Mucosa of gallbladder (tissue), 1 donor: Measurements from ENCODE around the gene NR2F2. TPM values are rescaled to one million over a fixed set of nuclear protein-coding genes. Genes with fewer than 3 reads are reported as not detected.

ENCODE experiments used
- DNase-seq: peaks from one replicate; pipeline ENCODE4 v3.0.0-alpha.2; 2020; ENCODE audit warnings: low spot score
- total RNA-seq: library from RNA; stranded (reverse); gene quantifications from one replicate; pipeline ENCODE4 v1.2.1, GENCODE V29; 2021
- donor health status: DM: no; HTN: no; CAD: no.

Gene NR2F2
- total RNA-seq, 1 donor from 2014 or later: 288 TPM

GRCh38 chr15:96331945-96332636 lies 1.6 kb downstream of the NR2F2 start:
- DNase-seq: no peak

- no peak for DNase-seq
Measured at GRCh38 chr15:96332637-96333121, 2.2 kb downstream of the NR2F2 start.

DNA sequence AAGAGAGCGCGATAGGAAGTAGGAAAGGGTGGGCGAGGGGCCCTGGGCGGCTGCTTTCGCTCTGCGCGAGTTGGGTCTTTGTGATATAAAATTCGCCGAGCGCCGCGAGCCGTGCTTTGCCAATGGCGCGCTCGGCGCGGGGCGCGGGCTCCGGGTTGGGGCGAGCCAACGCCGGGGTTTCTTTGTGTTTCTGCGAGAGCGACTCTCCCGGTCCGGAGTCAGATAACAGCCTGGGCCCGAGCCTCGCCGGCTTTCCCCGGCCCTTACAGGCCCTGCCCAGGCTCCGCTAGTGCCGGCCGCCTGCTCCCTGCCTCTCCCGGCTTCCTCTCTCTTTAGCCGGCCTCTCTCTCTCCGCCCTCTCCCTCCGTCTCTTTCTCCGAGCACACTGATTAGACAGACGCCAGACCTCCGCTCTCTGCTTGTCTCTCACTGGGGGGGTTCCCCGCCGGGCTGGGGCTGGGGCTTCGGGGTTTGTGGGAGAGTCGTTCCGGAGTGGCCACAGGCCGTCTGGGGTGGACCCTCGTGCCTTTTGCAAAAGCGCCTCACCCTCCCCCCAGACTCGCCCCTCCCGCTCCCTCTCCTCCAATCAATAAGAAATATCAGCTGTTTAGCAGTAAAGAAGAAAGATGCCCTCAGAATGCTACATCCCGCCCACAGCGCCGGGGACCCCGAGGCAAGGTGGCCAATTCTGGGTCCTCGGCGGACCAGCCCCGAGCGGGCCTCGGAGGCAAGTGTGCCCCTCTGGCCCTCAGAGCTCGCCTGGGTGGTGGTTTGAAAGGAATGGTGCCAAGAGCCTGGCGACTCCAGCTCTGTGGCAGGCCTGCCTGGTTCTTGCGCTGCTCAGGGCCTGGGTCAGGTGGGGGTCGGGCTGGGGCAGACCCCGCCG lies 2.9 kb downstream of the NR2F2 start:
- peak; percentile 29 for DNase-seq

DNA sequence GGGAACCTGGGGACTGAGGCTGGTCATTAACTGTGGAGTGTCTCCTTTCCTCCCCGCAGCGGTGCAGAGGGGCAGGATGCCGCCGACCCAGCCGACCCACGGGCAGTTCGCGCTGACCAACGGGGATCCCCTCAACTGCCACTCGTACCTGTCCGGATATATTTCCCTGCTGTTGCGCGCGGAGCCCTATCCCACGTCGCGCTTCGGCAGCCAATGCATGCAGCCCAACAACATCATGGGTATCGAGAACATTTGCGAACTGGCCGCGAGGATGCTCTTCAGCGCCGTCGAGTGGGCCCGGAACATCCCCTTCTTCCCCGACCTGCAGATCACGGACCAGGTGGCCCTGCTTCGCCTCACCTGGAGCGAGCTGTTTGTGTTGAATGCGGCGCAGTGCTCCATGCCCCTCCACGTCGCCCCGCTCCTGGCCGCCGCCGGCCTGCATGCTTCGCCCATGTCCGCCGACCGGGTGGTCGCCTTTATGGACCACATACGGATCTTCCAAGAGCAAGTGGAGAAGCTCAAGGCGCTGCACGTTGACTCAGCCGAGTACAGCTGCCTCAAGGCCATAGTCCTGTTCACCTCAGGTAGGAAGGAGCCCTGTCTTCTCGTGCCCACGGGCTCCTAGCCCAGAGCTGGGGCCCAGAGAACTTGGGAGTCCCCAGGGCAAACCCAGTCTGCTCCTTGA lies 3.7 kb downstream of the NR2F2 start:
- peak; percentile 10 for DNase-seq

- DNase-seq: no peak
Measured at GRCh38 chr15:96334705-96335410, 4.4 kb downstream of the NR2F2 start.

DNA sequence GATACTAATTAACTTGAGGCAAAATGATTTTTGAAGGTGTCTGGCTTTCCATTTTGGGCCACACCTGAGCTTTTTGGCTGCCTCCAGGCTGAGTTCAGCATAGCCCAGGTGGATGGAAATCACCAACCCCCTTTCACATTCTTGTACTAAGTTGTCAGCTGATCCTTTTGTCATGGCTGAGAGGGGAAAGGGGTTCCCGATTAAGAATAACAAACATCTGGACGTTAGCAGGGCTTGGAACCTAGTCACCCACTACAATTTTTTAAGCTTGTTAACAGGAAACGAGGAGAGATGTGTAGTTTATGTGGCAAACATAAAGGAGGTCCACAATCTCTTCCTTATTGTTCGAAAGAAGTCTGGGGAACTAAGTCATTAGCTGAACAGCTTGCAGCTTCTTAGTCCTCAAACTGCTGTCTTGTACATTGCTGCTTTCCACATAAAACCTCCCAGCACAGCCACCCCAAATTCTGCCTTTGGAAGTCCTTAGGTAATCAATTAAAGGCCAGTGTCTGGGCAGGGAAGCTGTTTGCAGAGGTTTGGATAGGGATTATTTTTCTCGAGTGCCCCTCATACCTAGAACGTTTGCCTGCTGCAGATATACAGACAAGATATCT lies 5.0 kb downstream of the NR2F2 start:
- no peak for DNase-seq

DNA sequence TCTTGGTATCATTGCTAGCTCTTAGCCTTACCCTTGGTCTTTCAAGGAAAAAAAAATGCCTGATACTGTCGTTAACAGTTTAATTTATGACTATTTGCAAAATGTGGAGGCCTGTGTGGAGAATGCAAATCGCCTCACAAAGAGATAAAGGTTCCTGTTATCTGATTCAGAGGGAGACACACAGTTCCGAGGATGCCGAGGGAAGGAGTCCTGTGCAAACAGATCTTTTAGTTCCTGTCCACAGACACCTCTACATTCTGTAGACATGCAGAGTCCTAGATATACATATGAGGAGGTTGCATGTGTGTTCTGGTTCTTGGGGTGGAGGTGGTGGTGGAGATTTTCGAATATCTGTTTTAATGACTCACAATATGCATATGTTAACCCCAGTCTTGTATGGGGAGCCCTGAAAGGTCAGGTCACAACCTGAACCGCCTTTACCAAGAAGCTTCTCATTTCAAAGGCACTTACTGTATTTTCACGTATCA lies 5.7 kb downstream of the NR2F2 start:
- DNase-seq: no peak

DNA sequence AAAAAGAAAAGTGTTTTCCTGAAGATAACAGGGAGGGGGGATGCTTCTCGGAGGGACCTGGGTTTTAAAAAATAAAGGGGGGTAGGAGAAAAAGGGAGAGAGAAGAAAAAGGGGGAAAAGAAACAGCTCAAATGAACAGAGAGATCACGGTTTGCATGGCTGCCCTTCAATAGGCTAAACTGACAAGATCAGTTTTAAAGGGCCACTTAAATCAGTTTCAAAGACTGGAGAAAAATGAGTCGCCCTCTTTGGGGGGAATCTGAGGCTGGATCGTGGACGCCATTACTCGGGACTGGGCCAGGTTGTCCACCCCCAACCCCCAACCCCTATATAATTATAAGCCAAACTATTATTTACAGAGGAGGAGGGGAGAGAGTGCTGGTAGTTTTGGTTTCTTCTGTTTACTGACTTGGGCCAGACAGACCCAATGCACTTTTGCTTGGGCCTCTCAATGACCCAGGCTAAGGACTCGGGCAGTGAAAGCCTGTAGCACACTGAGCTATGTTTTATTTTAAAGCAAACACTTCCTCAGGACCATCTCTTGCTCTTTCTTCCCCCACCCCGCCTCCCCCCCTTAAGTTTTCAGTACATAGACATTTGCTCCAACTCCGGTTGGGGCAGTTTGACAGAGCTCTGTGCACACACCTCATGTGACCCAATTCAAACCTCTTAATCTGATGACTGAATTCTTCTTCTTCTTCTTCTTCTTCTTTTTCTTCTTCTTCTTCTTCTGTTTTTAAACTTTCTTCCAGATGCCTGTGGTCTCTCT lies 6.3 kb downstream of the NR2F2 start:
- peak; percentile 31 for DNase-seq

GRCh38 chr15:96337365-96338023 lies 7.0 kb downstream of the NR2F2 start:
- peak; percentile 10 for DNase-seq

GRCh38 chr15:96338074-96338765 lies 7.7 kb downstream of the NR2F2 start:
- DNase-seq: no peak

DNA sequence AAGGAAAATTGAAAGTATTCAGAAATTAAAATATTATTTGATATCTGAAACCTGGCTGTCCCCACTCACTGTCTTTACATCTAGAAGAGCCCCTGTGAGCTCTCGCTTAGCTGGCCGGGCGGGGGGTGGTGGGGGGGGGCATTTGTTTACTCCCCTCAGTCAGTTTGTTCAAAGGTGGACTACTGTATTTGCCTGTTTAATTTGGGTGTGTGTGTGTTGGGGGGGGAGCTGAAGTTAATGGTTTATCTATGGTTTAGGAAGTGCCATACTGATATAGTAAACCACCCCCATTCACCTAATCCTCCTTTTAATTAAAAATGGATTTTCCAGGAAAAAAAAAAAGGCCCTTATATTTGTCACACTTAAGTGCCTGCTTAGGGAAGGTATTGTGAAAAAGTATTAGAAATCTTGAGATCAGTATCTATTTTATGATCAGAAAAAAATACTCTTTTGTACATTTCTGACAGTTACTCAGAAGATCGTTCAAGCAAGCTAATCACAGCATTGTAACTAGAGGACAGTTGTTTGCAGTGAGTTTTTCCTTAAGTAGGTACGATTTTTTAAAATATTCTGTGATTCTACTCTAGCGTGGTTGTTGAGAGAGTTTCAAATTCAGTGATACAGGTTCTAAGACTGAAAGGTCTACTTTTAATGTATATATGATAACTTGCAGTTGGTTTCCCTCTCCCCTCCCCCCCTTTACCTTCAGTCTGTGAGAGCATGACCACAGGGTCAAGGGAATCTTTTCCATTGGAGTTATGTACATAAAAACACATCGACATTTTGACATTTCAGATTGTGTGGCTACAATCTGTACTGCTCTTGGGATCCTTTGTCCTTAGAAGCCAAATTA lies 8.5 kb downstream of the NR2F2 start:
- peak; percentile 41 for DNase-seq

DNA sequence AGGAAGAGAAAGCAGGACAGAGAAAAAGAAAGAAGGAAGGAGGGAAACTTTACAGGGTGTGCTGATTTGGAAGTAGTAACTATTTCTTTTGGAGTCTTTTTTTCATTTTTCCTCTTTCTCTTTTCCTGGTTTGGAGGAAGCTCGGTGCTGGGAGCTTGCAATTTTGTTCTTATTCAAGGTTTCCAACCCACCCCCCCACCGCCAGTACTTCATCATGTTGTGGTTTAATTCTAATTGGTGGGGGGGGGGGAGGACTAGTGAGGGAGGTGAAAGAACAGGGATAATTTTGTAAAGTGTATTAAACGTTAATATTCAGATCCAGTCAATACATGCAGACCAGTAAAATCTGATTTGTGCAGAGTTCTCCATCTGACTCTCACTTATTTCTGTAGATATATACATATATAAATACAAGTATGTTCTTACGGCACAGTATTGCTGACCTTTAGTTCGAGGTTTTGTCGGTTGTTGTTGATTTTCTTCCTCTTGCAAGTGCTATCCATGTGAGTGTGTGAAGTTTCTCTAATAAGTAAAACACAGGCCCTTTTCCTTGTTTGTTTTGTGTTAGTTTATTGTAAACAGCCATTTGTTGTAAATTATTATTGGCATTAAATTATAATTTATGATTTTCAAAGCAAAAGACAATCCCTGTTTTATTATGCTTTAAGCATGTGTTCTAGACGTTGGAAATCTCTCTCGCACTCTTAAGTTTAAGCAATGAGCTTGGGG lies 9.3 kb downstream of the NR2F2 start:
- no peak for DNase-seq

DNA sequence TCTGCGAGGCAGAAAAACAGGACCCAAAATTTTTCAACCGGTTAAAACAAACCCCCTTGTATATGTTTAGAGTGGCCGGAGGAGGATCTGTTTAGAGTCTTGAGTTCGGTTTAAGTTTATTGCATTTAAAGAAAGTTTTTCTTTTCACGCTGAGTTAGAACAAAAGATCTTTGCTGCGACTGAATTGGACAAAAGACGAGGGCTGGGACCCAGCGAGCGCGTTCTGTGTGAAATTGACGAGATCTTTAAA lies 9.8 kb downstream of the NR2F2 start:
- DNase-seq: no peak

DNA sequence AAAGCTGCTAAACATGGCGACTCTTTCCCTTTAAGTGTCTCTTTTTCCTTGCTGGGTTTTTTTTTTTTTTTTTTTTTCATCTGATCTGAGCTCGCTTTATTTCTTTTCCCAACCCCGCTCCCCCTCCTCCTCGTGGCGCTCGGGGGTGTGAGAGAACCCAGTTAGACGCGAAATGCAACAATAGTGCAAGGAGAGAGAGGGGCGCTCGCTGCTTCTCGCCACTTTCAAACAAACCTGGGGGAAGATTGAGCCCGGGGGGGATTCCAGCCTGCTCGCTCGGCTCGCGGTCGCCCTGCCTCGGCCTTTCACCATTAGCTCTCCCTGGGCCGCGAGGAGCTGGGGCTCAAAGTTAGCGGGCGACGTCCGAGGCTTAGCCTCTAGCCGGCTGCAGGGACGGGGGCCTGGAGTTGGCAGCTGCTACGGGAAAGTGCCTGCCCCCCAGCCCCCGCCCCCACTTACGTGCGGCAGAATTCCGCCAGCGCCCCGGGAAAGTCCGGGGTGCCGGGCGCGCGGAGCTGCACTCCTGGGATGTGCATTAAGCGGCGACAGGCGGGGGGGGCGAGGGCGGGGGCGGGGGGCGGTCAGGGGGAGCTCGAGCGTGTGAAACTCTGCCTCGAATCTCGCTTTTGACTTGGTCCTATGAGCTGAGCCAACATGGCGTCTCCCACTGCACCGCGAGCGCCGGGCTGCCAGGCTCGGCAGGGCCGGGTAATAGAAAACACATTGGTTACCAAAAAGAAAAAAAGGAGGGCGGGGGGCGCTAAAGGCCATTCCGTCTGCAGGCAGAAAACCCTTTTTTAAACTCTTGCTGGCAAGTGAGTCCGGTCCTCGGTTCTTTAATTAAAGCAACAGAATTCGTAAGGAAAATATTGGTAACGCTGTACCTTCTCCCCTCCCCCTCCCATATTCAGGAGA lies 10.4 kb downstream of the NR2F2 start:
- DNase-seq: no peak

DNA sequence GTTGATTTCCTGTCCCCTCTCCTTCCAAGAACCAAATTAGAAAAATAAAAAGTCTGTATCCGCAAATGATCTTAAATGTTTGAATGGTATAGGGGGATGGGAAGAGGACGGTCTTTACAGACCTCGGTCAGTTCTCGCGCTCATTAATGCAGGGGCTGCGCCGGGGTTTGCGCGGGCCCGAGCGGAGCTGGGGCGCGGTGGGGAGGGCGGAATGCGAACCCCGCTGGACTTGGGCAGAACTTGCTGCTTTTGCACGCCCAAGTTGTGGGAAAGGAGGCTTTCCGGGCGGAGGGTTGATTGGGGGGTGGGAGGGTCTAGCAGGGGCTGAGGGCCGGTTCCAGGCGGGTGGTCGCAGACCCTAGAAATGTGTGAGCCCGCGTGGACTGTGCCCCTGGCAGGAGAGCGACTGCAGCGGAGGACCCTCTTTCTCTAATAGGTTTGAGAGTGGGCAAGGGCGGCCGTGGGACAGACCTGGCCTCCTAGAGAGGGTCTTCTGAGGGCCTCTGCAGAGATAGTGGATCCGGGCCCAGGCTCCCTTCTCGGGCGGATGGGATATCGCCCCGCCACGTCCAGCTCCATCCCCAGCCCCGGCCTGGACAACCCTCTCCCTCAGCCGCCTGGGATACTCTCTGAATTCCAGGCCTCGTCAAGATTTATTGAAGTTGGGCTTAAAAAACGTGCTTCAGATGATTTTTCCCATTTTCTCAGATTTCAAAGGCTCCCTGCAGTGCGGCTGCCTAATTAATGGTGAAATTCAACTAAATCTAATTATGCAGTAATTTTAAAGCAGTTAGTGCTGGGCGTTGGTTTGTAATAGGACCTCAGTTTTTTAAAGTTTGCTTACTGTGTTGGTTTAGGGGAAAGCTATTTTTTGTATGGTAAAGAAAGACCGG lies 11.3 kb downstream of the NR2F2 start:
- peak; percentile 10 for DNase-seq
